NT2/D1 (cell line): ENCODE data around the gene CTNNB1.

Experiments
- DNase-seq: peaks from one replicate; pipeline ENCODE4 v3.0.0-alpha.2; 2011; ENCODE audit warnings: low read depth, low spot score
- H3K27me3 ChIP-seq: 2 replicates; pipeline ENCODE4 v1.6.0; 2011; ENCODE audit warnings: mild to moderate bottlenecking; ENCODE audit not compliant: insufficient read length, insufficient read depth
- H3K36me3 ChIP-seq: 2 replicates; pipeline ENCODE4 v1.6.1; 2011; ENCODE audit warnings: mild to moderate bottlenecking, low read length, mixed read lengths; ENCODE audit not compliant: insufficient read depth, insufficient read length
- H3K4me1 ChIP-seq: 2 replicates; pipeline ENCODE4 v1.5.1; 2011; ENCODE audit not compliant: insufficient read depth, insufficient read length
- H3K4me3 ChIP-seq: 2 replicates; pipeline ENCODE4 v1.5.1; 2011; ENCODE audit warnings: low read depth; ENCODE audit not compliant: insufficient read length
- H3K9ac ChIP-seq: 2 replicates; pipeline ENCODE4 v1.6.0; 2011; ENCODE audit warnings: low read depth; ENCODE audit not compliant: insufficient read length
- H3K9me3 ChIP-seq: 2 replicates; pipeline ENCODE4 v1.5.1; 2011; ENCODE audit warnings: mild to moderate bottlenecking, low read length; ENCODE audit not compliant: insufficient read depth
- SUZ12 ChIP-seq: IDR thresholded peaks from 2 replicates; pipeline ENCODE4 v1.6.1; 2011; ENCODE audit not compliant: insufficient read length, insufficient read depth; ENCODE audit errors: extremely low read depth
- YY1 ChIP-seq: IDR thresholded peaks from 2 replicates; pipeline ENCODE4 v1.6.1; 2011; ENCODE audit not compliant: insufficient read length, insufficient read depth
- ZNF274 ChIP-seq: IDR thresholded peaks from 2 replicates; pipeline ENCODE4 v1.6.1; 2011; ENCODE audit warnings: mild to moderate bottlenecking, low read depth, low read length

CTNNB1 gene

DNA sequence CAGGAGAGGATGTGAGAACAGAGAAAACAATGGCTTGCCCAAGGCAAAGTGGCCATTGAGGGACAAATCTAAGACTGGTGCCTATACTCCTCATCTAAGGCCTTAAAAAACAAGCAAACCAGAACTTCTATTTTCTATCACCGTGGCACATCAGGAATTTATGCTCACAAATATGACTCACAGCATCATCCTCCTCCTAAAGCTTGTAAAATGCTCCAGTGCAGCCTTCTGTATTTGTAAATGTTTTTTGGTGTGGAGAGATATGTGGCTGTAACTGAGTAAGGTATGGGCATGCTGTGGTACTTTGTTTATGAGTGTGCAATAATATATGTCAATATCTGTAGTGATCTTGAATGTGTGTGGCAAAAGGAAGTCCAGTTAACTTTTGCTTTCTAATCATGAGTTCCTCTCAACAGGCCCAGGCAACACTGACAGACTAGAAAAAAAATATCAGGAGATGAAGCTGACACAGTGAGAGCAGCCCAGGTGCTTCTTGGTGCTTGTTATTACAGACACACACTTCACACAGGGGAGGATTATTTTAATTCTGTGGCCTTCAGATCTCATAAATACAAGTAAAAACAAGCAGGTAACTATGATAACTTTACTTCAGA lies 60.3 kb downstream of the CTNNB1 start:
- TF ChIP-seq SUZ12 (no peak), ZNF274 (no peak), YY1 (no peak)
- H3K4me3 ChIP-seq = no peak overlapping the region
- DNase-seq = no peak
- H3K36me3 ChIP-seq = no peaks in the 10 kb centered on the region
- H3K27me3 ChIP-seq = no peaks in the 10 kb centered on the region
- H3K9ac ChIP-seq = no peak overlapping the region
- no peaks in the 10 kb centered on the region for H3K9me3 ChIP-seq
- H3K4me1 ChIP-seq = no peaks in the 10 kb centered on the region

GRCh38 chr3:41260063-41260450 lies 60.8 kb downstream of the CTNNB1 start:
- no peak for DNase-seq
- no peaks in the 10 kb centered on the region for H3K36me3 ChIP-seq
- no peaks in the 10 kb centered on the region for H3K27me3 ChIP-seq
- H3K9ac ChIP-seq = no peak overlapping the region
- no peak overlapping the region for H3K4me3 ChIP-seq
- no peaks in the 10 kb centered on the region for H3K4me1 ChIP-seq
- TF ChIP-seq ZNF274 (no peak), SUZ12 (no peak)
- H3K9me3 ChIP-seq = no peaks in the 10 kb centered on the region

GRCh38 chr3:41265011-41265545 lies 65.8 kb downstream of the CTNNB1 start:
- TF ChIP-seq ZNF274 (no peak), SUZ12 (no peak), YY1 (no peak)
- H3K9me3 ChIP-seq = no peaks in the 10 kb centered on the region
- DNase-seq = no peak
- no peaks in the 10 kb centered on the region for H3K27me3 ChIP-seq
- no peak overlapping the region for H3K4me3 ChIP-seq
- no peak overlapping the region for H3K9ac ChIP-seq
- H3K36me3 ChIP-seq = no peaks in the 10 kb centered on the region
- no peaks in the 10 kb centered on the region for H3K4me1 ChIP-seq

- Histone ChIP-seq H3K4me1 (no peaks in the 10 kb centered on the region), H3K36me3 (no peaks in the 10 kb centered on the region), H3K27me3 (no peaks in the 10 kb centered on the region), H3K4me3 (no peak overlapping the region), H3K9me3 (no peaks in the 10 kb centered on the region), H3K9ac (no peak overlapping the region)
- no peak for DNase-seq
- no peak for TF ChIP-seq ZNF274
- no peak for TF ChIP-seq YY1
- TF ChIP-seq SUZ12 = no peak
Measured at GRCh38 chr3:41265823-41266273, 66.5 kb downstream of the CTNNB1 start.

DNA sequence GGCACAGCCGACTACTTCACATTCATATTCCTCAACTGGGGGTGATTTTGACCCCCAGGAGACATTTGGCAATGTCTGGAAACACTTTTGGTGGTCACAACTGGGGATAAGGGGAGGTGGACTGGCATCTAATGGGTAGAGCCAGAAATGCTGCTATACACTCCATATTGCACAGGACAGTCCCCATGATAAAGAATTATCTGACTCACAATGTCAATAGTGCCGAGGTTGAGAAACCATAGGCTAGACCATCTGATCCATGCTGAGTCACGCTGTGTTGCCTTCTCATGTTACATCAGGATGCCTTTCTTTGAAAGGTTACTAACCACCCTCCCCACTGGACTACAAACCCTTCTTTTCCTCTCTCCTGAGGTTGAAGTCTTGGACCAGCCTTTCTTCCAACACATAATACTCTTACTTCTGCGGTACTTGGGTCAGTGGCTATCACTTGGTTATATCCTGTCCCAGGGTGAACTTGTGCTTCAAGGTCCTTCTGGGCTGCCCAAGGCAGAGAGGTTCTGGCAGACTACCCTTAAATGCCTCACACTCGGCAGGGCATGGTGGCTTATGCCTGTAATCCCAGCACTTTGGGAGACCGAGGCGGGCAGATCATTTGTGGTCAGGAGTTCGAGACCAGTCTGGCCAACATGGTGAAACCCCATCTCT lies 68.8 kb downstream of the CTNNB1 start:
- no peaks in the 10 kb centered on the region for H3K4me1 ChIP-seq
- no peaks in the 10 kb centered on the region for H3K9me3 ChIP-seq
- TF ChIP-seq ZNF274 = no peak
- TF ChIP-seq SUZ12 = no peak
- no peak for TF ChIP-seq YY1
- no peak overlapping the region for H3K4me3 ChIP-seq
- no peaks in the 10 kb centered on the region for H3K27me3 ChIP-seq
- no peaks in the 10 kb centered on the region for H3K36me3 ChIP-seq
- H3K9ac ChIP-seq = no peak overlapping the region
- DNase-seq = no peak

DNA sequence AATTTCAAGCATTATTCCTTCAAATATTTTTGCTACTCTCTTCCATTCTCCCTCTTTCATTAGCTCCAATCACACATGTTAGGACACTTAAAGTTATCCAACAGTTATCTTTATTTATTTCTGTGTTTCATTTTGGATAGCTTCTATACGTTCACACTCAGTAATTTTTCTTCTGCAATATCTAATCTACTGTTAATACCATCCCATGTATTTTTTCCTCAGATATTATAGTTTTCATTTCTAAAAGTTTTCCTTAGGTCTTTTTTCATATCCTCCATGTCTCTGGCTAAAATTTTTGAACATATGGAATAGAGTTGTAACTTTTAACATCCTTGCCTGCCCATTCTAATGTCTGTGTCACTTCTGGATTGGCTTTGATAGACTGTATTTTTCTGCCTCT lies 73.4 kb downstream of the CTNNB1 start:
- Histone ChIP-seq H3K4me1 (no peaks in the 10 kb centered on the region), H3K36me3 (no peaks in the 10 kb centered on the region), H3K9me3 (0 out of 2 replicates have a peak, but pooled peaks cover 6% of the 10 kb centered on the region), H3K4me3 (no peak overlapping the region), H3K9ac (no peak overlapping the region), H3K27me3 (no peaks in the 10 kb centered on the region)
- TF ChIP-seq SUZ12 (no peak), ZNF274 (no peak), YY1 (no peak)
- DNase-seq = no peak

- DNase-seq = no peak
- no peak overlapping the region for H3K9ac ChIP-seq
- H3K9me3 ChIP-seq = 0 out of 2 replicates have a peak, but pooled peaks cover 6% of the 10 kb centered on the region
- H3K4me3 ChIP-seq = no peak overlapping the region
- peaks cover 1% of the 10 kb centered on the region for H3K4me1 ChIP-seq
- H3K36me3 ChIP-seq = no peaks in the 10 kb centered on the region
- TF ChIP-seq YY1 (no peak), SUZ12 (no peak), ZNF274 (no peak)
- H3K27me3 ChIP-seq = no peaks in the 10 kb centered on the region
Measured at GRCh38 chr3:41274944-41275668, 75.8 kb downstream of the CTNNB1 start.
